WERI-Rb-1 (cell line): ENCODE measurements around the gene IFNL1.

Experiments used
- DNase-seq: peaks from one replicate; pipeline ENCODE4 v3.0.0-alpha.2; 2020
- H3K27ac ChIP-seq: fragments of 250-450 bp; sonication (Bioruptor Pico); 2 replicates; pipeline ENCODE4 v1.5.1; 2020; ENCODE audit warnings: mild to moderate bottlenecking, moderate library complexity
- H3K27me3 ChIP-seq: fragments of 250-450 bp; sonication (Bioruptor Pico); 2 replicates; pipeline ENCODE4 v1.5.1; 2021; ENCODE audit warnings: mild to moderate bottlenecking, low read depth, moderate library complexity; ENCODE audit not compliant: insufficient read depth, severe bottlenecking
- H3K36me3 ChIP-seq: fragments of 250-450 bp; sonication (Bioruptor Pico); 2 replicates; pipeline ENCODE4 v1.5.1; 2020; ENCODE audit warnings: mild to moderate bottlenecking, moderate library complexity
- H3K4me3 ChIP-seq: 2 replicates; pipeline ENCODE4 v1.5.1; 2011; ENCODE audit warnings: low read depth, mild to moderate bottlenecking, control low read depth, low read length
- H3K9me3 ChIP-seq: fragments of 250-450 bp; sonication (Bioruptor Pico); 2 replicates; pipeline ENCODE4 v1.5.1; 2021; ENCODE audit warnings: mild to moderate bottlenecking, moderate library complexity; ENCODE audit not compliant: severe bottlenecking
- CTCF ChIP-seq: IDR thresholded peaks from 2 replicates; pipeline ENCODE4 v1.5.1; 2011; ENCODE audit warnings: low read depth, mild to moderate bottlenecking, control low read depth, inconsistent platforms, low read length

Gene IFNL1

GRCh38 chr19:39296055-39296645 is at the start of gene IFNL1:
IFNL1 (plus strand) TSS chr19:39296407; CDS start chr19:39296422, 15 bp downstream.
- H3K36me3 ChIP-seq, result no peaks in the 10 kb centered on the region
- no peak for TF ChIP-seq CTCF
- no peaks in the 10 kb centered on the region for H3K27me3 ChIP-seq
- DNase-seq, result no peak
- no peak within 1 kb of the TSS for H3K4me3 ChIP-seq
- no peaks in the 10 kb centered on the region for H3K9me3 ChIP-seq
- H3K27ac ChIP-seq, result no peak within 1 kb of the TSS

- TF ChIP-seq CTCF, result no peak
- Histone ChIP-seq H3K36me3 (no peaks in the 10 kb centered on the region), H3K9me3 (no peaks in the 10 kb centered on the region), H3K27me3 (no peaks in the 10 kb centered on the region), H3K4me3 (no peak overlapping the region), H3K27ac (no peak overlapping the region)
- no peak for DNase-seq
Observed at GRCh38 chr19:39246951-39247669, 49.1 kb upstream of the IFNL1 start.

- Histone ChIP-seq H3K27ac (no peak overlapping the region), H3K4me3 (no peak overlapping the region), H3K36me3 (no peaks in the 10 kb centered on the region), H3K9me3 (no peaks in the 10 kb centered on the region), H3K27me3 (no peaks in the 10 kb centered on the region)
- no peak for DNase-seq
- no peak for TF ChIP-seq CTCF
Observed at GRCh38 chr19:39247701-39248664, 48.2 kb upstream of the IFNL1 start.

GRCh38 chr19:39248806-39249205 is 47.4 kb upstream of the IFNL1 start, which contains the start of gene IFNL4:
IFNL4 (minus strand) TSS chr19:39248856.
- Histone ChIP-seq H3K36me3 (no peaks in the 10 kb centered on the region), H3K9me3 (no peaks in the 10 kb centered on the region), H3K4me3 (no peak within 1 kb of the TSS), H3K27me3 (no peaks in the 10 kb centered on the region), H3K27ac (no peak within 1 kb of the TSS)
- TF ChIP-seq CTCF, result no peak
- no peak for DNase-seq

- TF ChIP-seq CTCF, result no peak
- no peaks in the 10 kb centered on the region for H3K9me3 ChIP-seq
- no peaks in the 10 kb centered on the region for H3K27me3 ChIP-seq
- H3K36me3 ChIP-seq, result no peaks in the 10 kb centered on the region
- H3K27ac ChIP-seq, result no peak overlapping the region
- no peak overlapping the region for H3K4me3 ChIP-seq
- DNase-seq, result no peak
Observed at GRCh38 chr19:39251081-39251480, 45.1 kb upstream of the IFNL1 start.
